Stimulated activated CD4-positive, alpha-beta T cell treated with anti-CD3 and anti-CD28 coated beads, Interleukin-4, amount 100 ng/mL, for 4 hours (primary cell): Measurements from ENCODE around the gene MXD4.
"Not testable (repeated sequence)": the region's sequence is repeated elsewhere in the genome, so short reads cannot be mapped to it uniquely, and the experiment has no call there.

Experiments
- DNase-seq, 2 experiments: peaks; one replicate each; pipeline ENCODE4 v3.0.0-alpha.2; 2020

Gene MXD4

GRCh38 chr4:2217726-2218125, 44.2 kb downstream of the MXD4 start:
- no peak for DNase-seq

DNA sequence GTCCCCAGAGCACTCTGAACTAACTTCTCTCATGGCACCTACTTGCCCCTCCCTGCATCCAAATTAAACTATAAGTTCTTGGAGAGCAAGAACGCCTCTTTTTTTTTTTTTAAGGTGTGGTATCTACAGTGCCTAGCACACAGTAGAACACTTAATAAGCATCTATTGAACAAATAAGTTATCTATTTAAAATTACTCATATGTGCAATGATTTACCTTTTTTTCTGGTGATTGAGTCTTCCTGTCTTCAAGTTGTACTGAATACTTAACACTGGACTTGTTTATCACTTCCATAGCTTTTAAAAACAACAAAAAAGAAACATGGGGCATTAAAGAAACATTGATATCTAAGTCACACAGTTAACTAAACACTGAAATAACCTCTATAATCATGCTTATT, 49.1 kb downstream of the MXD4 start:
- DNase-seq = no peak

- DNase-seq = not testable (repeated sequence)
These were observed 59.1 kb downstream of the MXD4 start for GRCh38 chr4:2202789-2203188.
